Panc1 (cell line): ENCODE data around the gene MRPL21.

Experiments used
- CTCF ChIP-seq: fragments of 450-650 bp; IDR thresholded peaks from 2 replicates; pipeline ENCODE4 v1.5.1; 2017; ENCODE audit warnings: mild to moderate bottlenecking
- POLR2AphosphoS5 ChIP-seq: IDR thresholded peaks from 2 replicates; pipeline ENCODE4 v1.6.1; 2012; ENCODE audit warnings: mild to moderate bottlenecking, low read depth, low read length, moderate library complexity
- REST ChIP-seq, 2 experiments: IDR thresholded peaks; 2 replicates each; pipeline ENCODE4 v1.6.1; 2011 to 2012; ENCODE audit warnings: low read depth in 2 of 2, control low read depth in 1 of 2, low read length in 1 of 2, mild to moderate bottlenecking in 1 of 2, moderate library complexity in 1 of 2; ENCODE audit not compliant: insufficient read depth in 1 of 2
- SIN3A ChIP-seq: IDR thresholded peaks from 2 replicates; pipeline ENCODE4 v1.6.1; 2012; ENCODE audit warnings: low read depth, mild to moderate bottlenecking, low read length, moderate library complexity, borderline replicate concordance; ENCODE audit not compliant: insufficient read depth

GRCh38 chr11:68942095-68942620 is 38.5 kb upstream of the MRPL21 start:
- TF ChIP-seq CTCF (no peak), POLR2AphosphoS5 (no peak), REST (IDR thresholded peaks at IDR 0.05; ENCODE audit: insufficient read depth in 1 of 2, low read depth in 2 of 2, low read length in 1 of 2) (no peak), SIN3A (no peak)
